ENCODE results near the gene TOLLIP. TPM values are rescaled to one million over a fixed set of nuclear protein-coding genes. Genes with fewer than 3 reads are reported as not detected.
A peak's percentile ranks its signal among the peaks of the same experiment; 100 is the strongest.
"Not testable (repeated sequence)": the region's sequence is repeated elsewhere in the genome, so short reads cannot be mapped to it uniquely, and the experiment has no call there.

Gene TOLLIP
- total RNA-seq, 2 donors from 2014 or later = 62.8 to 63.7 TPM

GRCh38 chr11:1243521-1243920, 65.9 kb downstream of the TOLLIP start:
- ATAC-seq; DNase-seq; intact Hi-C loops (cut with DNase I, micrococcal nuclease): not testable (repeated sequence)

GRCh38 chr11:1242751-1243150, 66.7 kb downstream of the TOLLIP start:
- DNase-seq; ATAC-seq; intact Hi-C loops (cut with DNase I, micrococcal nuclease): not testable (repeated sequence)

DNA sequence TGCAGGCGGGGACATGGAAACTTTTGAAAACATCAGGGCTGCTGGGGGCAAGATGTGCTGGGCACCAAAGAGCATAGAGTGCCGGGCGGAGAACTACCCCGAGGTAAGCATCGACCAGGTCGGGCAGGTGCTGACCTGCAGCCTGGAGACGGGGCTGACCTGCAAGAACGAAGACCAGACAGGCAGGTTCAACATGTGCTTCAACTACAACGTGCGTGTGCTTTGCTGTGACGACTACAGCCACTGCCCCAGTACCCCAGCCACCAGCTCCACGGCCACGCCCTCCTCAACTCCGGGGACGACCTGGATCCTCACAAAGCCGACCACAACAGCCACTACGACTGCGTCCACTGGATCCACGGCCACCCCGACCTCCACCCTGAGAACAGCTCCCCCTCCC, 67.1 kb downstream of the TOLLIP start:
- ATAC-seq = no peak
- intact Hi-C loops (cut with DNase I, micrococcal nuclease) = no loop called here
- DNase-seq = no peak

- ATAC-seq = no peak
- DNase-seq = no peak
- intact Hi-C loops (cut with DNase I, micrococcal nuclease) = no loop called here
Measured at GRCh38 chr11:1241706-1242105, 67.7 kb downstream of the TOLLIP start.

- intact Hi-C loops (cut with DNase I, micrococcal nuclease) = no loop called here
- ATAC-seq (no peak), DNase-seq (no peak)
Measured at GRCh38 chr11:1240771-1241170, 68.7 kb downstream of the TOLLIP start.

DNA sequence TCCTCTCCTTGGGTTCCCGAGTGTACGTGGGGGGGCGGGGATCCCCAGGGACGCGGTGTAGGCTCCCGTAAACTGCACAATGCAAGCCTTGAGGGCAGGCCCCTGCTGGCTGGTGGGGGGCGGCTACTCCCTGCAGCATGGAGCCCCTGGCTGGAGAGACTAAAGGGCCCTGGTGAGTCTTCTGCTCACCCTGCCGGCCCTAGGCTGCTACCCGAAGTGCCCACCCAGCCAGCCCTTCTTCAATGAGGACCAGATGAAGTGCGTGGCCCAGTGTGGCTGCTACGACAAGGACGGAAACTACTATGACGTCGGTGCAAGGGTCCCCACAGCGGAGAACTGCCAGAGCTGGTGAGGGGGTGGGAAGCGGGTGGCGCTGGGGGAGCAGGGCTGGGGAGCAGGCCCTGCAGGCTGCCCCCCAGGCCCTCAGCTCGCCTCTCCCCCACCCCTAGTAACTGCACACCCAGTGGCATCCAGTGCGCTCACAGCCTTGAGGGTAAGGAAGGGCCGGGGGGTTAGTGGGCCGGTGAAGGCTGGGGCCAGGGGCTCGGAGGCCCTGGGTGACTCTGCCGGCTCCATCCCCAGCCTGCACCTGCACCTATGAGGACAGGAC, 69.7 kb downstream of the TOLLIP start:
- ATAC-seq (no peak), DNase-seq (no peak)
- intact Hi-C loops (cut with DNase I, micrococcal nuclease) = no loop called here

DNA sequence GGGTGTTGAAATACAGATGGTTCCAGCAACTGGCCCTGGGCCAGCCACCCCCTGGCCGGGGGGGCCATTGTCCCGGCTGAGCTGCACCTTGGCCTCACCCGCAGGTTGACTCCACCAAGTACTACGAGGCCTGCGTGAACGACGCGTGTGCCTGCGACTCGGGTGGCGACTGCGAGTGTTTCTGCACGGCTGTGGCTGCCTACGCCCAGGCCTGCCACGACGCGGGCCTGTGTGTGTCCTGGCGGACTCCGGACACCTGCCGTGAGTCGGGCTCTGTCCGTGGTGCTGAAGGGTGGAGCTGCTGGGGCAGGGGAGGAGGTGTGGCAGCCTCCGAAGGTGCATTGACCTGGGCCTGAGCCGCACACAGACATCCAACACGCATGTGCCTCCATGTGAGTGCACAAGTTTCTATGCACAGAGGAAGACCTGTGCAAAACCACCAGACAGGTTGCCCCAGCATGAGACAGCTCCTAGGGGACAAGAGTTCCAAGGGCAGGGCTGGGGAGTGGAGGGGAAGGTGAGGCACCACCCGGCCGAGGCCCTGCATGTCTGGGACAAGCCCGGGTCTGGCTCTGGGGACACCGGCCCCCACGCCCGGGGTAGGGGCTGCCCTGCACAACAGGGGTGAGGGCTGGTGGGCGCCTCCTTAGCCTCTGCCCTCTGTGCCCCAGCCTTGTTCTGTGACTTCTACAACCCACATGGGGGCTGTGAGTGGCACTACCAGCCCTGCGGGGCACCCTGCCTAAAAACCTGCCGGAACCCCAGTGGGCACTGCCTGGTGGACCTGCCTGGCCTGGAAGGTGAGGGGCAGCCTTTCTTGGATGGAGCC, 70.5 kb downstream of the TOLLIP start:
- ATAC-seq (peak; percentile 63), DNase-seq (peak; percentile 72 to 89)
- intact Hi-C loops (cut with DNase I, micrococcal nuclease) = no loop called here

GRCh38 chr11:1237851-1238250, 71.6 kb downstream of the TOLLIP start:
- peak in 1 of 2 donors; percentile 27 for DNase-seq
- no peak for ATAC-seq
- intact Hi-C loops (cut with DNase I, micrococcal nuclease) = no loop called here

- DNase-seq = peak; percentile 90
- intact Hi-C loops (cut with DNase I, micrococcal nuclease) = no loop called here
- peak; percentile 60 for ATAC-seq
Measured at GRCh38 chr11:1237128-1237580, 72.3 kb downstream of the TOLLIP start.

DNA sequence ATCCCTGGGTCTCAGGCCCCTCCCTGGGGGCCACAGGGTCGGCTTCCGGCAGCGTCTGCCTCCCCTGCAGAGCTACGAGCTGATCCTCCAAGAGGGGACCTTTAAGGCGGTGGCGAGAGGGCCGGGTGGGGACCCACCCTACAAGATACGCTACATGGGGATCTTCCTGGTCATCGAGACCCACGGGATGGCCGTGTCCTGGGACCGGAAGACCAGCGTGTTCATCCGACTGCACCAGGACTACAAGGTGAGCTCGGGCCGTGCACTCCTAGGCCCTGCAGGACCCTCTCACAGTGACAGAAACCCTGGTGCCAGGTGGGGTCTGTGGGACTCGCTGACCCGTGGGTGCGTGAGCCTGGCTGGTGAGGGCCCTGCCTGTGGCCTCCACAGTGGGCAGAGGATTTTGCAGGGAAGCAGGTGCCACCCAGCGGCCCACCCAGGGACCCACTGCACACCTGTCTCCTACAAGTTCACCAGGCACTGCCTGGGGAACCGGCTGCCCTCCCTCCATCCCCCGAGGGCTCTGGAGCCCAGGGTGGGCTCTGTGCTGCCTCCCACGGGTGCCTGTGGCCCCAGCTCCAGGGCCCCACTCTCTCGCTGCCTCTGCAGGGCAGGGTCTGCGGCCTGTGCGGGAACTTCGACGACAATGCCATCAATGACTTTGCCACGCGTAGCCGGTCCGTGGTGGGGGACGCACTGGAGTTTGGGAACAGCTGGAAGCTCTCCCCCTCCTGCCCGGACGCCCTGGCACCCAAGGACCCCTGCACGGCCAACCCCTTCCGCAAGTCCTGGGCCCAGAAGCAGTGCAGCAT, 72.9 kb downstream of the TOLLIP start:
- ATAC-seq = no peak
- intact Hi-C loops (cut with DNase I, micrococcal nuclease) = no loop called here
- DNase-seq = peak; percentile 11 to 25

DNA sequence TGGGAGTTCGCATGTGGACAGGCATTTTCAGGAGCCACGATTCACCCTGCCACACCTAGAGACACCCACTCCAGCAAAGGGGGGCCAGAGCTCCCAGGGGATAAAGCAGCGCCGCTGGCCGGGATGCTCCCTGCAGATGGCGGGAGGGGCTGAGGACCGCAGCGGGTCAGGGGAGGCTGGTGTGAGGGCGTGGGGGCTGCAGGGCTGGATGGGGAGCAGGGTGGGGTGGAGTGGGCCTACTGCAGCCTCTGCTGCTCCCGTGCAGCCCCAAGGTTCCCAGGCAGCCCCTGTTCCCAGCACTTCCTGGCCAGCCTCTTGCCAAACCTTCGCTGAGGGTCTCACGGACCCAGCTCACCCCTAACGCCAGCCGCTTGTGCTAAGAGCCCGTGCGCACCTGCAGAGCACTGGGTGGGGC, 73.5 kb downstream of the TOLLIP start:
- intact Hi-C loops (cut with DNase I, micrococcal nuclease) = no loop called here
- ATAC-seq = no peak
- peak; percentile 11 to 22 for DNase-seq

DNA sequence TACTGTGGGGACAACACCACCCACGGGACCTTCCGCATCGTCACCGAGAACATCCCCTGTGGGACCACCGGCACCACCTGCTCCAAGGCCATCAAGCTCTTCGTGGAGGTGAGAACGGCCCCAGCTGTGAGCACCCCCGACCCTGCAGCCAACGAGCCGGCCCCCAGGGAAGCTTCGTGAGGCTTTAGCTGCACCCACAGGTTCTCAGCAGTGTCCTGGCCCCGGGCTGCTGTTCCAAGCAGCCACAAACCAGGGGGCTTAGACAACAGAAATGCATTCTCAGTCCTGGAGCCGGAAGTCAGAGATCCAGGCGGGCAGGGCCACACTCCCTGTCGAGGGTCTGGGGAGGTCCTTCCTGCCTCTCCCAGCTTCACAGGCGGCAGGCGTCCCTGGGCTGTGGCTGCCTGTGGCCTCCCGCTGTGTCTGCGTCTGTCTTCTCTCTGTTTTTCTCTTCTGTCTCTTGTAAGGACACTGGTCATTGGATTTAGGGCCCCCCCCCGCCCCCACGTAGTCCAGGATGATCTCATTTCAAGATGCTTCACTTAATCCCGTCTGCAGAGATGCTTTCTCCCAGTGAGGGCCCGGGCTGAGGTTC, 74.0 kb downstream of the TOLLIP start:
- intact Hi-C loops (cut with DNase I, micrococcal nuclease) = no loop called here
- ATAC-seq (no peak), DNase-seq (peak in 1 of 2 donors; percentile 7)

DNA sequence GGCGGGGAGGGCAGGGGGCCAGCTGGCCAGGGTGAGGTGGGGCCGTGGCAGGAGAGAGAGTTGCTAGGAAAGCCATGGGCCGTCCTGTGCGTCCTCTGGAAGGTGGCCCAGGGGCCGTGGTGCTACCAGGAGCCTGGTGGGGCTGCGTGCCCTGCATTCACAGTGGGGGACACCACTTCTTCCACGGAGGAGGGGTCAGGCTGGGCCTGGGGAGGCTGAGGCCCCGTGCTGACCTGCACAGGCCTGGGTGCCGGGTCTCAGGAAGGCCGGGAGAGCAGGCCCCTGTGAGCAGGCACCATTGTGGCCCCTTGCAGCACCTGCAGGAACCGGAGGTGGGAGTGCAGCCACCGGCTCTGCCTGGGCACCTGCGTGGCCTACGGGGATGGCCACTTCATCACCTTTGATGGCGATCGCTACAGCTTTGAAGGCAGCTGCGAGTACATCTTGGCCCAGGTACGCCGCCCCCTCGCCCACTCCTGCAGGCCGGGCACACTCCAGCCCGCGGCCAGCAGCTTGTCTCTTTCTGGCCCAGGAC, 74.6 kb downstream of the TOLLIP start:
- intact Hi-C loops (cut with DNase I, micrococcal nuclease) = no loop called here

GRCh38 chr11:1234054-1234720, 75.2 kb downstream of the TOLLIP start:
- intact Hi-C loops (cut with DNase I, micrococcal nuclease) = no loop called here
- ATAC-seq (no peak), DNase-seq (peak; percentile 19 to 33)

More for the DNA sequence above, 74.6 kb downstream of the TOLLIP start:
- ATAC-seq (no peak), DNase-seq (peak; percentile 8 to 25)

- peak; percentile 72 to 77 for DNase-seq
- intact Hi-C loops (cut with DNase I, micrococcal nuclease) = no loop called here
- peak; percentile 65 for ATAC-seq
Measured at GRCh38 chr11:1233351-1234053, 75.9 kb downstream of the TOLLIP start.

DNA sequence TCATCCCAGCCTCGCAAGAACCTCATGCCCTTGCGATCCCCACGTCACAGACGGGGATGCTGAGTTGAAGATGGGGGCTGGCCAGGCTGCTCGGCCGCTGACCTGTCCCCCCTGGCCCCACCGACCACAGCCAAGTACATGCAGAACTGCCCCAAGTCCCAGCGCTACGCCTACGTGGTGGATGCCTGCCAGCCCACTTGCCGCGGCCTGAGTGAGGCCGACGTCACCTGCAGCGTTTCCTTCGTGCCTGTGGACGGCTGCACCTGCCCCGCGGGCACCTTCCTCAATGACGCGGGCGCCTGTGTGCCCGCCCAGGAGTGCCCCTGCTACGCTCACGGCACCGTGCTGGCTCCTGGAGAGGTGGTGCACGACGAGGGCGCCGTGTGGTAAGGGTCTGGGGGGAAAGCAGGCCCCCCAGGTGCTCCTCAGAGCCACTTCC, 76.5 kb downstream of the TOLLIP start:
- DNase-seq = peak in 1 of 2 donors; percentile 29
- ATAC-seq = peak; percentile 13
- intact Hi-C loops (cut with DNase I, micrococcal nuclease) = no loop called here

- ATAC-seq = no peak
- DNase-seq = peak; percentile 14 to 27
- intact Hi-C loops (cut with DNase I, micrococcal nuclease) = no loop called here
Measured at GRCh38 chr11:1232021-1232882, 77.2 kb downstream of the TOLLIP start.

Data from left colon (tissue), 2 donors.